Right cardiac atrium (tissue), 5 donors: ENCODE results near the gene CACNA1E. TPM values are rescaled to one million over a fixed set of nuclear protein-coding genes. Genes with fewer than 3 reads are reported as not detected.

Experiments
- ATAC-seq, 2 donors: fragments of 200-7000 bp; cut with Tn5 transposase; one replicate each; pipeline versions ENCODE4 v1.8.0 to v1.9.1; 2020; ENCODE audit warnings: moderate library complexity in 2 of 2, mild to moderate bottlenecking in 1 of 2
- DNase-seq, 3 donors: peaks; one replicate each; pipeline ENCODE4 v3.0.0-alpha.2; 2020
- H3K27ac ChIP-seq: one replicate; pipeline ENCODE4 v1.5.1; 2013; ENCODE audit warnings: mild to moderate bottlenecking, low read length, control low read depth, moderate library complexity
- H3K27me3 ChIP-seq: one replicate; pipeline ENCODE4 v1.6.1; 2013; ENCODE audit not compliant: control insufficient read depth, insufficient read depth
- H3K4me1 ChIP-seq: one replicate; pipeline ENCODE4 v1.6.1; 2013; ENCODE audit warnings: low read length; ENCODE audit not compliant: control insufficient read depth, insufficient read depth
- H3K4me3 ChIP-seq: one replicate; pipeline ENCODE4 v1.5.1; 2013; ENCODE audit warnings: low read length, control low read depth
- H3K9me3 ChIP-seq: one replicate; pipeline ENCODE4 v1.6.1; 2013; ENCODE audit warnings: low read length; ENCODE audit not compliant: control insufficient read depth
- WGBS: extraction: QIAGEN DNeasy Blood & Tissue Kit; methylation state at CpG from one replicate; pipeline ENCODE4 v1.1.7; 2013; 5-methylcytosine and 5-hydroxymethylcytosine counted together
- intact Hi-C, 4 donors: fragments of 100-400 bp; cut with DNase I; formaldehyde crosslinking; loops; one replicate each; pipeline versions ENCODE4 v1.11.0 to v1.14.0; 2022 to 2023
- polyA plus RNA-seq: library from polyadenylated mRNA; stranded (reverse); fragments of 200-250 nt; gene quantifications from one replicate; pipeline ENCODE4 v1.2.3, GENCODE V29; 2013
- total RNA-seq, 4 donors: library from RNA; stranded (reverse); fragmentation: NEBNext Ultra II Directional; extraction: Animal tissue kit (Norgen Biotek cat#: 25700); gene quantifications; one replicate each; pipeline ENCODE4 v1.2.1, GENCODE V29; 2021
- donor health status: healthy with polysubstance abuse.
- donor health status: DM: no; HTN: yes; CAD: no.
- donor health status: DM: no; HTN: no; CAD: no.
- donor health status: DM: no; HTN: yes; CAD: no; lungs with severe emphysema.
- donor health status: DM: yes; HTN: yes; CAD: no.

Gene CACNA1E
- total and polyA plus RNA-seq, 5 donors = 0.45 to 3.2 (median 1.8) TPM

DNA sequence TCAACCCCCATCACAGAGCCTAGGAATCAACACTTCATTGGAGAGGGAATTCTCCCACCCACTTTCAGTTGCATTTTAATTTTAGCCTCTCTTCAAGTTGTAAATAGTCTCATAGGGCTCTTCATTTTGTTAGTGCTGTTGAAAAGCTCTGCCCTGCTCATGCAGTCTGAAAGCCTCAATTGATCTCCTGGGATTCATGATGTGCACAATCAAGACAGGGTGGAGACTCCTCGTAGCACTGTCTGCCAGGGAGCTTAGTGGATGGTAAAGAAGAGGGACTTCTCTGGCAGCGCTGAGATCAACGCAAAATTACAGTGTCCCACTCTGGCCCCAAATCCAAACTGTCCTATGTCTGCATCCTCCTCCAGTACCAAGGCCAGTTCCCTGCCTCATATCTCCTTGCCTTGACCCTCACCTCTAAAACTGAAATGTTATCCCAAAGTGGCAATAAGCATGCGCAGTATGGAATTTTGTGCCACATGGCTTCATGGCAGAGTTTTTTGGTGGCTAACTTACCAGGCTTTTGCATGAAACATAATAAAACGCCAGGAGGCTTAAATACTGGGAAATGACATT, 282.2 kb downstream of the CACNA1E start:
- intact Hi-C loops = no loop called here
- no peaks in the 10 kb centered on the region for H3K9me3 ChIP-seq
- H3K27me3 ChIP-seq = no peaks in the 10 kb centered on the region
- no peak for ATAC-seq
- DNase-seq = no peak
- no peak overlapping the region for H3K4me3 ChIP-seq
- H3K4me1 ChIP-seq = no peaks in the 10 kb centered on the region
- no peak overlapping the region for H3K27ac ChIP-seq
- WGBS = 56% methylated on average over 5 of the region's 5 CpGs

DNA sequence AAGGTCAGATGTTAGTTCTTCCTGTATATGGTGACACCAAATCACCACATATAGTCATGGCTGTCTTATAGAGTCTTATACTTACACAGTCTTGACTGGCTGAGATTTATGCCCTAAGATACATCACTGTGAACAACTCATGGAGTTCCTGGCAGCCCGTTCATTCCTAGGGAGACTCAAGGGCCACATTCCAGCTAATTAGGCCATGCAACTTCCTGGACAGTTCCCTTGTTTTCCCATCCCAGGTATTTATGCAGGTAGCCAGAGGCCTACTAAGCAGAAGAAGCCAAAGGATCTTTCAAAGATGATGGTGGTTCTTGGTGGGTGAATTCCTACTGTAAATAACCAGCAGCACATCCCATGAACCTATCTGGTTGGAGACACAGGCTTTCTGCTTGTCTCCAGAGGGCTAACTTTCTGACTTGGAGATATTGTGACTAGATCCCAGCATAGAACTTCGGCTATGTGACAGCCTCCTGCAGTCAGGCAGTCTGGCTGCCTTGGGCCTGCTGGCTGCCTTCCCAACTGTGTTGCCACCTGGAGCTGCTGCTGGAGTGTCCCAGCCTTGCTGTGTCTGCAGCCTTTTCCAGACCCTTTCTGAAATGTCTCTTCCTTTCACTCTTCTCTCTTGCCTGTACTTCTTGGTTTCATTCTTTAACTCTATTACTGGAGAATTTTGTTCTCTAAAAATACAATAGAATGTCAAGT, 283.8 kb downstream of the CACNA1E start:
- Histone ChIP-seq H3K27me3 (no peaks in the 10 kb centered on the region), H3K4me1 (no peaks in the 10 kb centered on the region), H3K9me3 (no peaks in the 10 kb centered on the region), H3K4me3 (no peak overlapping the region), H3K27ac (no peak overlapping the region)
- no peak for ATAC-seq
- 72% methylated on average over 2 of the region's 2 CpGs for WGBS
- DNase-seq = no peak
- intact Hi-C loops = no loop called here

DNA sequence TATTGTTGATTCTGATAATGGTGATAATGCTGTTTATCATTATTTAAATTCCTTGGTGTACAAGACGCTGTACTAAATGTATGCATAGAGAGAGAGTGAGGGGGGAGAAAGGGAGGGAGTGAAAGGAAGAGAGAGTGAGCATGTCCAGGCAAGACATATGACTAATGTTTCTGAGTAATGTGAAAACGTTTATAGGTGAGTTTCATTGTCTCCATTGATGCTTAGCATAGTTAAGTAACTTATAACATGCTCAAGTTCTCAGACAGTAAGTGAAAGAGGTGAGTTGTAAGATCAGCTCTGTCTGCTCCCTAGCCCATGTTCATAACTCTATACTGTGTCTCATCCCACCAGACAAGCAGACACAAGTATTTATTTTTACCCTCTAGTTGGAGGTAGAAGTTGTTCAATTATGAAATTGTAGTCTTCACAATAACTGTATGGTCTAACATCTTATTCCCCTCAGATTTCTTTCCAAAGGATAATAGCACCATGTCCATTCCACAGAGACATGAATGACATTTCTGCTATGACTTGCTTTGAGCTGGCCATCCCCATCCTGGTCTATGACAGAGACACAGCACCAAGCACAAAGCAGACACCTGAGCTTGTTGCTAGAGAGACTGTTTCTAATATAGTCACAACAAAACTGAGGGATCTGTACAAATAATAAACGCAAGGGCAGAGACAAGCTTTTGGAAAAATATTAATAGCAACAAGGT, 285.1 kb downstream of the CACNA1E start:
- WGBS = 54% methylated on average over 3 of the region's 3 CpGs
- ATAC-seq (no peak), DNase-seq (no peak)
- Histone ChIP-seq H3K9me3 (no peaks in the 10 kb centered on the region), H3K27me3 (no peaks in the 10 kb centered on the region), H3K4me3 (no peak overlapping the region), H3K4me1 (no peaks in the 10 kb centered on the region), H3K27ac (no peak overlapping the region)
- intact Hi-C loops = no loop called here

GRCh38 chr1:181768930-181769280, 285.6 kb downstream of the CACNA1E start:
- Histone ChIP-seq H3K9me3 (no peaks in the 10 kb centered on the region), H3K4me1 (no peaks in the 10 kb centered on the region), H3K4me3 (no peak overlapping the region), H3K27ac (no peak overlapping the region), H3K27me3 (no peaks in the 10 kb centered on the region)
- 77% methylated on average over 4 of the region's 4 CpGs for WGBS
- DNase-seq = no peak
- intact Hi-C loops = no loop called here
- ATAC-seq = no peak

- no peak overlapping the region for H3K4me3 ChIP-seq
- H3K9me3 ChIP-seq = no peaks in the 10 kb centered on the region
- no peak for DNase-seq
- no peaks in the 10 kb centered on the region for H3K27me3 ChIP-seq
- ATAC-seq = no peak
- no peak overlapping the region for H3K27ac ChIP-seq
- H3K4me1 ChIP-seq = no peaks in the 10 kb centered on the region
- intact Hi-C loops = no loop called here
These were observed 286.5 kb downstream of the CACNA1E start for GRCh38 chr1:181769846-181770245.

GRCh38 chr1:181772714-181773113, 289.4 kb downstream of the CACNA1E start:
- 50% methylated on average over 1 of the region's 1 CpG for WGBS
- ATAC-seq (no peak), DNase-seq (no peak)
- Histone ChIP-seq H3K27me3 (no peaks in the 10 kb centered on the region), H3K4me3 (no peak overlapping the region), H3K27ac (no peak overlapping the region), H3K9me3 (no peaks in the 10 kb centered on the region), H3K4me1 (no peaks in the 10 kb centered on the region)
- intact Hi-C loops = no loop called here

- no peak for ATAC-seq
- intact Hi-C loops = no loop called here
- no peaks in the 10 kb centered on the region for H3K9me3 ChIP-seq
- no peak overlapping the region for H3K27ac ChIP-seq
- no peaks in the 10 kb centered on the region for H3K4me1 ChIP-seq
- 88% methylated on average over 10 of the region's 10 CpGs for WGBS
- no peak overlapping the region for H3K4me3 ChIP-seq
- DNase-seq = no peak
- no peaks in the 10 kb centered on the region for H3K27me3 ChIP-seq
These were observed 292.7 kb downstream of the CACNA1E start for GRCh38 chr1:181776044-181776443.

GRCh38 chr1:181777286-181777685, 294.0 kb downstream of the CACNA1E start:
- DNase-seq (no peak), ATAC-seq (no peak)
- H3K4me1 ChIP-seq = no peaks in the 10 kb centered on the region
- no peak overlapping the region for H3K4me3 ChIP-seq
- H3K27me3 ChIP-seq = no peaks in the 10 kb centered on the region
- 85% methylated on average over 2 of the region's 2 CpGs for WGBS
- H3K9me3 ChIP-seq = no peaks in the 10 kb centered on the region
- H3K27ac ChIP-seq = no peak overlapping the region
- intact Hi-C loops = no loop called here

GRCh38 chr1:181777812-181778211, 294.5 kb downstream of the CACNA1E start:
- no peaks in the 10 kb centered on the region for H3K4me1 ChIP-seq
- DNase-seq (no peak), ATAC-seq (no peak)
- no peak overlapping the region for H3K4me3 ChIP-seq
- intact Hi-C loops = no loop called here
- no peak overlapping the region for H3K27ac ChIP-seq
- H3K27me3 ChIP-seq = no peaks in the 10 kb centered on the region
- H3K9me3 ChIP-seq = no peaks in the 10 kb centered on the region
- WGBS = 42% methylated on average over 1 of the region's 1 CpG

DNA sequence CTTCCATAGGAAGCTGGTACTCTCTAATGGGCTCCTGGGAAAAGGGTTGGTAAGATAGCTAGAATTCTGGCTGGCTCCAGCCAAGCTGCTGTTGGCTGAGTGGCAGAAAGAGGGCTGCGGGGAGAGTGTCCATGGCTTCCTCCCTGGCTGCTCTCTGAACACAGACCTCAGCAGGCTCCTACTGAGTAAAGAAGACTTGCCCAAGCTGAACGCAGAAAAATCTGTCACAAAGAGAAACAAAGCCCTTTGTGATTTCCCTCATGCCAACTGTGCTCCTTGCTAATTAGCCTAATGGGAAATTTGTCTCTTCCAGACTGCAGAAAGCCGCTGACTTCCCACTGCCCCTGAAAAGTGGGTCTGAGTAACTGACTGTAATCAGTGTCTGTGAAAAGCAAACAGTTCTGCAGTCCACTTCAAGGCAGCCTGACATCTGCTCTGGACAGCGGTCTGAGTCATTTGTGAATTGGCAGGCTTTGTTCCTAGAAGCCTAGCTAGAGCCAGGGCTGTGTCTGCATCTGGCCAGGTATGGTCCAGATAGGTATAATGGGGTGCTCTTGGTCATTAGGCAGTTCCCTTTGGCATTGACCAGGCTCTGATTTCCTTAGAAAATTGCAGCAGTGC, 295.4 kb downstream of the CACNA1E start:
- no peaks in the 10 kb centered on the region for H3K4me1 ChIP-seq
- intact Hi-C loops = no loop called here
- no peak for ATAC-seq
- 47% methylated on average over 4 of the region's 4 CpGs for WGBS
- H3K27ac ChIP-seq = no peak overlapping the region
- DNase-seq = no peak
- H3K27me3 ChIP-seq = no peaks in the 10 kb centered on the region
- no peaks in the 10 kb centered on the region for H3K9me3 ChIP-seq
- no peak overlapping the region for H3K4me3 ChIP-seq

DNA sequence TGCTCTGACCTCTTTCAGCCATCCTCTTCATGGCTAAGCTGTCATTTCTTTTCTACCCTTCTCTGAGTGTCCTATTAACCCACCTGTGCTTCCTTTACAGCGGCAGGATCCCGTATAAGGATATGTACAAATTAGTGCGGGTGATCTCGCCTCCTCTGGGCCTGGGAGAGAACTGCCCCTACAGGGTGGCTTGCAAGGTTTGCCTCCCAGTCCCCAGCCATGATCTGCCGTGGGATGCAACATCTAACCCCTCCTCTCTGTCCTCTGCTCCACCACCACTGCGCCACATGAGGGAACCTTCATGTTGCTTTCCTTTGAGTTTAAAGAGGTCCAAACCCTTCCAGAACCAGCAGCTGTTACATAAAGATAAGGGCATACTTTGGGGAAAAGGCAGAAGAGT, 296.0 kb downstream of the CACNA1E start:
- Histone ChIP-seq H3K27ac (no peak overlapping the region), H3K4me3 (no peak overlapping the region), H3K27me3 (no peaks in the 10 kb centered on the region), H3K9me3 (no peaks in the 10 kb centered on the region), H3K4me1 (no peaks in the 10 kb centered on the region)
- intact Hi-C loops = no loop called here
- 73% methylated on average over 6 of the region's 6 CpGs for WGBS
- ATAC-seq (no peak), DNase-seq (no peak)
